ENCODE results near the gene ELMO1. TPM values are rescaled to one million over a fixed set of nuclear protein-coding genes. Genes with fewer than 3 reads are reported as not detected.

The ELMO1 gene
- total and polyA plus RNA-seq, 2 of the 13 experiments (the other 11 are each of a cell fraction or from before 2014, with no cell fraction given), result 0.11 to 0.17 TPM

- in situ Hi-C loops (cut with HindIII; ENCODE audit: extremely low pct_ligation_motif_present, low pct_unique_long_range_greater_than_20kb) (loop anchor here (25.0 kb wide), 1 partner anchor 295 kb away; no protein-coding TSS in a partner anchor), intact Hi-C loops (cut with micrococcal nuclease; ENCODE audit: unreplicated experiment) (no loop called here)
- WGBS (ENCODE audit: low lambda C conversion rate), result 39% methylated on average over 2 of the region's 2 CpGs
- Histone ChIP-seq H3K9ac (ENCODE audit: insufficient read depth, low read depth, low read length) (no peak overlapping the region), H3K27me3 (ENCODE audit: control insufficient read depth in 1 of 2, insufficient read depth in 2 of 2, low read length in 2 of 2) (peaks cover 2% of the 10 kb centered on the region in 2 experiments; a peak in 2 of 5 replicates), H4K20me1 (ENCODE audit: insufficient read depth, low read length) (no peaks in the 10 kb centered on the region), H3K4me2 (ENCODE audit: low read depth, low read length) (no peak overlapping the region), H3K4me3 (replicated peaks in 1 of 3; ENCODE audit: insufficient read depth in 1 of 3, low read depth in 2 of 3, low read length in 3 of 3) (no peak overlapping the region), H2AFZ (ENCODE audit: low read length) (no peak overlapping the region), H3K36me3 (replicated peaks in 1 of 2; ENCODE audit: control insufficient read depth in 1 of 2, insufficient read depth in 2 of 2, low read length in 2 of 2) (no peaks in the 10 kb centered on the region), H3K79me2 (ENCODE audit: insufficient read depth, low read length) (no peaks in the 10 kb centered on the region), H3K9me3 (ENCODE audit: low read length) (no peaks in the 10 kb centered on the region), H3K4me1 (ENCODE audit: insufficient read depth, low read length) (no peaks in the 10 kb centered on the region), H3K27ac (ENCODE audit: extremely low read length, insufficient read depth, low read length) (no peak overlapping the region)
- TF ChIP-seq ZNF740 (CRISPR knock-in tag; IDR thresholded peaks at IDR 0.05) (no peak), AGO1 (IDR thresholded peaks at IDR 0.05; ENCODE audit: low read depth, low read length, poor library complexity, severe bottlenecking) (no peak), PHF20 (CRISPR knock-in tag; IDR thresholded peaks at IDR 0.05) (no peak), SOX6 (IDR thresholded peaks at IDR 0.05) (no peak), SOX6 (CRISPR knock-in tag; IDR thresholded peaks at IDR 0.05) (no peak), SETDB1 (CRISPR knock-in tag; IDR thresholded peaks at IDR 0.05; ENCODE audit: borderline replicate concordance) (no peak), SUZ12 (IDR thresholded peaks at IDR 0.05; ENCODE audit: low read depth, low read length) (no peak), HMGXB3 (CRISPR knock-in tag; IDR thresholded peaks at IDR 0.05; ENCODE audit: borderline replicate concordance) (no peak), ZFP62 (CRISPR knock-in tag; IDR thresholded peaks at IDR 0.05) (no peak)
- no peak for ATAC-seq
- POLR2A ChIA-PET, result no interaction called here
- CTCF ChIA-PET (ENCODE audit: low intra/inter-chr PET ratio, low total read pairs), result no interaction called here
- no peak for DNase-seq (ENCODE audit: low spot score)
- no peak for FAIRE-seq
- no TSS peak for BruUV-seq (replicated peaks)
Measured at GRCh38 chr7:37216923-37217322, 231.7 kb downstream of the ELMO1 start.

All from HepG2 (cell line).